ENCODE data around the gene SCNN1G.

Gene SCNN1G

DNA sequence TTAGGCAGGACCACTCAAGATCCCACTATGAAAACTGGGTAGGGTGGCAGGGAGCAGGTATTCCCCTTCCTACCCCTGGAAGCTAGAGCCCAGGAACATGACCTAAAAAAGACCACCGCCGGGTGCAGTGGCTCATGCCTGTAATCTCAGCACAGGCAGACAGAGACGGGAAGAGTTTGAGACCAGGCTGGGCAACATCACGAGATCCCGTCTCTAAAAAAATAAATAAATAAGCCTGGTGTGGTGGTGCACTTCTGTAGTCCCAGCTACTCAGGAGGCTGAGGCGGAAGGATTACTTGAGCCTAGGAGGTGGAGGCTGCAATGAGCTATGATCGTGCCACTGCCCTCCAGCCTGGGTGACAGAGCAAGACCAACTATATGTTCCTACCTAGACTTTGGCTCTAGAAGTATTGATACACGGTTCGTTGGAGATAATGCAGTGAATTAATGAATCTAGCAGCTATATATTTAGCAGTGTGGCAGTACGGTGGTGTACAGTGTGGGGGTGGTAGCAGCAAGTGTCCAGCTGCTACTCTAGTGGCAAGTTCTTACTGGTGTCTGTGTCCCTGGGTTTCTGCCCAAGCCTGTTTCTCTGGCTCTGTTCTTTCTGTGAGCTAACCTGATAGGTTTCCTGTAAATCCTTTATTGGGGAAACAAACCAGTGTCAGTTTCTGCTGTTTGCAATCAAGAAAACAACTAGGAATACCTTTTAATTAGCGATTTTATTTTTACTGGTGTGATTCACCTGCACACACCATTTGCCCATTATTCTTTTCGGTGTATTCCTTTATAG is 30.0 kb upstream of the SCNN1G start:
- DNase-seq (ENCODE audit: low read depth, low spot score), result no peak

DNA sequence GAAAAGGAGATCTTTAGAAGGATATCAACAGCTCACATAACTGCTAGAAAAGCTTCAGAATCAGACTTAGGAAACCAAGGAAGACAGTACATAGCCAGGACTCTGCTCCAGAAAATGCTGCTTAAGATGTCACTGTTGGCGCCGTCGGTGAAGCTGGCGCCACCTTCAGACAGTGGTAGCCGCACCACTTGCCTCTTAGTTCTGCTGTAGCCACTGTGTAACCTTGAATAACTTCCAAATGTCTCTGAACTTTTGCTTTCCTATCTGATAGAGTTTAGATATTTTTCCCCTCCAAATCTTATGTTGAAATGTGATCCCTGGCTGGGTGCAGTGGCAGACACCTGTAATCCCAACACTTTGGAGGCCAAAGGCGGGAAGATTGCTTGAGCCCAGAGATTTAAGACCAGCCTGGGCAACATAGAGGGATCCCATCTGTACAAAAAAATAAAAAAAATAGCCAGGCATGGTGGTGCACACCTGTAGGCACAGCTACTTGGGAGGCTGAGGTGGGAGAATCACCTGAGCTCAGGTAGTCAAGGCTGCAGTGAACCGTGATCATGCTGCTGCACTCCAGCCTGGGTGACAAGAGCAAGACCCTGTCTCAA is 27.0 kb upstream of the SCNN1G start:
- no peak for DNase-seq (ENCODE audit: low read depth, low spot score)

DNA sequence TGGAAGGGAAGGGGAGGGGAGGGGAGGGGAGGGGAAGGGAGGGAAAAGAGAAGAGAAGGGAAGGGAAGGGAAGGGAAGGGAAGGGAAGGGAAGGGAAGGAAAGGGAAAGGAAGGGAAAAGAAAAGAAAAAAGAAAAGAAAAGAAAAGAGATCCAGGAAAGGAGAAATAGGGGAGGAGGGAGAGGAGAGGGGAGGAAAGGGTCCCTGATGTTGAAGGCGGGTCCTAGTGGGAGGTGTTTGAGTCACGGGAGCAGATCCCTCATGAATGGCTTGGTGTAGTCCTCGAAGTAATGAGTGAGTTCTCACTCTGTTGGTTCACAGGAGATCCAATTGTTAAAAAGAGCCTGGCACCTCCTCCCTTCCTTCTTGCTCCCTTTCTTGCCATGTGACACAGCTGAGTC is 26.4 kb upstream of the SCNN1G start:
- no peak for DNase-seq (ENCODE audit: low read depth, low spot score)

DNA sequence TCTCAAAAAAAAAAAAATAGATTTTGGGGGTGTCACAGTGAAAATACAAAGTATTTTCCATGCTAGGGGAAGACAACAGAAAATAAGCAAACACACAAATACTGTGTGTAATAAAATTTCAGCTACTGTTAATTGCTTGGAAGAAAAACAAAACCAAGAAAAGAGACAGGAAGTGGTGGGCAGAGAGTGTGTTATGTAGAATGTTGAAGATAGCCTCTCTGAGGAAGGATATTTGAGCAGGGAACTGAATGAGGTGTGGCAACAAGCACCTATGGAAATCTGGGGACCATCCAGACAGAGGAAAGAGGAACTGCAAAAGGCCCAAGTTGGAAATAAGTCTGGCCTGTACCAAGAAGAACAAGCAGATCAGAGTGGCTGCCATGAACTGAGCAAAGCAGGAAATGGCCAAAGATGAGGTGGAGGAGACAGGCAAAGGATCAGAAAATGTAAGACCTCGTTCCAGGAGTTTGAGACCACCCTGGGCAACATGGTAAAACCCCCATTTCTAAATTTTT is 25.5 kb upstream of the SCNN1G start:
- DNase-seq (ENCODE audit: low read depth, low spot score), result no peak

DNA sequence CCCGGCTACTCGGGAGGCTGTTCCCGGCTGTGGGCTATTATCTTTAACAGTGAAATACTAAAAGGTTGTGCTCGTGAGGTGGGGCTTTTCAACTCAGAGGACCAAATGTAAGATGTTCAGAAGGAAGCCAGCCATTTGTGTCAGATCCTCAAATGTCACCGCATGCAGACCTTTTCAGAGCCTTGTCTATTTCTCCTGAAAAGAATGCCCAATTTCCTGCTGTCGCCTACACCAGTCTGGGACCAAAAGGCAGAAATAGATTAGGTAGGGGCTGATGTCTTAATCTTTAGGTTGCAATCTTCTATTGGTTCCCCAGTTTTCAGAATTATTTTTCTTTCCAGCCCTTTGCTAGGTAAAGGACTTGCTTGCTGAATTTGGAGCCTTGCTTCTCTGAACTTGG is 24.4 kb upstream of the SCNN1G start:
- no peak for DNase-seq (ENCODE audit: low read depth, low spot score)

DNA sequence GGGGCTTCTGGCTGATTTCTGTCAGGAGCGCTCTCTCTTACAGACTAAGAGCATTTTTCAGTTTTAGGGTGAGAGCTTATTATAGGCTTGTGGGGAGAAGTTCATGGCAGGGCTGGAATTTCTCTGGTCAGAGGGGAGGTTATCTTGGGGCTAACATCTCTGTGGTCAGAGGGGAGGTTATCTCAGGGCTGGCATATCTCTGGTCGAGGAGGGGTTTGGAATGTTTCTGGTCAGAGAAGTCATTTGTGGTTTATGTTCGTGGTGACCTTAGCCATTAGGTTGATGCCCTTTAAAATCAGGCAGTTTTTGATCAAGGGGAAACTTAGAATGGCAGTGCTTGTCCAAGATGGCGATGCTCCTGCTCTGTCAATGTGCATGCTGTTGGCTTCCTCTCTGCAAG is 22.5 kb upstream of the SCNN1G start:
- no peak for DNase-seq (ENCODE audit: low read depth, low spot score)

DNA sequence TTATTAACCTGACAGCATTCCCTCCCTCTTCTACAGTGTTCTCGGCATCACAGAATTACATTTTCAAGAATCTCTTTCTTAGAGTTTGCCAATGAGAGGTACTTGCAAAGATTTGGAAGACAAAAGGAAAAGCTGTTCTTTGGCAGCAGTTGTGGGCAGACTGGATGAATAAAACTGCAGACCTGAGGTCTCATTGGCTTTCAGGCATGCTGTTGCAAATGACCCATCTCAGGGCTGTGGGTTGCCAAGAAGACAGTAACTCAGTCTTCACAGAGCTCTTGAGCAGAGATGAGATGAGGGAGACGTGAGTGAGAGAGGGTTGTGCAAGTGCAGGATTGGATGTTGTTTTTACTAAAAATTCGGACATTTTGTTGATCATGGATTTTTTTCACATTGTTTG is 22.0 kb upstream of the SCNN1G start:
- DNase-seq (ENCODE audit: low read depth, low spot score), result no peak

DNA sequence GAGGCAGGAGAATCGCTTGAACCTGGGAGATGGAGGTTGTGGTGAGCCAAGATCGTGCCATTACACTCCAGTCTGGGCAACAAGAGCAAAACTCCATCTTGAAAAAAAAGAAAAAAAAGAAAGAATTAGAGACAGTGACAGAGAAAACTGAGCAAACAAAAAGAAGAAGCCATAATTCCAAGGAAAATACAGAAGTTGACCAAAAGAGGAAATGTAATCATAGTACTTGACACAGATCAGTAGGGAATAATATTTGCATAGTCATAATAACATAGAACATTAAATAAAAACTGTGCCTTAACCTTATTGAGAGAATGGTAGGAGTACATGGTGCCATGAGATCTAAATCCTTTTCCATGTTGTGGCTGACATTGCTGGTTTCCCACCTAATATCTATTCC is 18.6 kb upstream of the SCNN1G start:
- no peak for DNase-seq (ENCODE audit: low read depth, low spot score)

DNA sequence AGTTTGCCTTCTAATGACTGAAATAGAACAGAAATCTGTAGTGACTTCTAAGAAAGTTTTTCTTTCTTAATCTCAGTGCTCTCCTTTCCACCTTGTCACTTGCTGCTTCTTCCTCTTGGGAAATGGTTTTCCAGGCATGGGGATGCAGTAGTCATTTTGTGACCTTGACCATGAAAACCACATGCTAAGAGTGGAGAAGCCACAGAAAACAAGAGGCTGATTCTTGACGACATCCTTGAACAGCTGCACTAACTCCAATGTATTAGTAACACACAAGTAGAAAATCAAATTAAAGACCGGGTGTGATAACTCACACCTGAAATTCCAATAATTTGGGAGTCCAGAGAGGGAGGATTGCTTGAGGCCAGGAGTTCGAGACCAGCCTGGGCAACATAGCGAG is 17.8 kb upstream of the SCNN1G start:
- DNase-seq (ENCODE audit: low read depth, low spot score), result no peak

DNA sequence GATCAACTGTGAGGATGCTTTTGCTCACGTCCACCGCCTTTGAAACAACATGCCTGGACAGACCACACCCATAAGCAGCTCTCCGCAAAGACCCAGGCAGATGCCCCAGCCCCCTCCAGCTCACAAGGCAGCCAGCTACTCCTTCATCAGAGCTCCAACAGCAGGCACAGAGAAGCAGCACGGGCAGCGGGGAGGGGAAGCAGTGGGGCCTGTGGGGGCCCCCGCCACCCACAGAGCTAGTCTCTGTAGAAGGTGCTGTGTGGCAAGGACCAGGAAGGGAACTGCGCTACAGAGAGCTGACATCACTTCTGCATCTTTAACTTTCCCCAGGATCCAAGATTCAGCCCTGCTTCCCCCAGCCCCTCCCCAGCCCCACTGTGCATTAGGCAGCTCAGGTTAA is 10.0 kb upstream of the SCNN1G start:
- no peak for DNase-seq (ENCODE audit: low read depth, low spot score)

DNA sequence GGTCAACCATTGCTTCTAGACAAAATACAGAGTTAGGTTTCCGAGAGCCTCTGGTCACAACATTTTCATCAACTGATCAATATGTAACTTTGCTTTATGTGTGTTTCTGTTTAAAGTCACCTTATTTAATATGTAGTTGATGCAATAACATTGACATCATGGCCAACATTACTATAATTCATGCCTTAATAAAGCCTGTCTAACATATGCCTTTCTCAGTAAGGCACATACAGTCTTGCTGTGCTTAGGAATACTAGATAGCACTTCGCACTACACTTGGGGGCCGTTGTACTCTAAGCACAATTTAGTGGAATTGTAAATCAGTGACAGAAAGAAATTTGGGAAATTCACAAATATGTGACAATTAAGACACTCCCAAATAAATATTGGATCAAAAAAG is 9.6 kb upstream of the SCNN1G start:
- no peak for DNase-seq (ENCODE audit: low read depth, low spot score)

DNA sequence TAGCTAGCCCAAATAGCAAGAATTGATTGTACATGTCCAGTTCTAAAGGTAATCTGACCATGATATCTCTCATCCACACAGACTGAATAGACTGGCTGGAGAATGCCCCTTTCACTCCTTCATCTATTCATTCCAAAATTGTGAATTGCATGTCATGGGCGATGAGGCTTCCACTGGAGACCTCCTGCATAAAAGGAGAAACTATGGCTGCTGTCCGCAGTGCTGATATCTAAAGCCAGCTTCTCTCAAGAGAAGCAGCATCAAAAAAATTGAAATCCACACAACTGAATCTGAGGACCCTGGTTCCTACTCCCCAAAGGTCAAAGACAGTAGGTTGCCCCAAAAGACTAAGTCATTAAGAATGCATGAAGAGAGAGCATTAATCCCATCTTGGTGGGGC is 7.9 kb upstream of the SCNN1G start:
- peak; percentile 55 for DNase-seq (ENCODE audit: low read depth, low spot score)

DNA sequence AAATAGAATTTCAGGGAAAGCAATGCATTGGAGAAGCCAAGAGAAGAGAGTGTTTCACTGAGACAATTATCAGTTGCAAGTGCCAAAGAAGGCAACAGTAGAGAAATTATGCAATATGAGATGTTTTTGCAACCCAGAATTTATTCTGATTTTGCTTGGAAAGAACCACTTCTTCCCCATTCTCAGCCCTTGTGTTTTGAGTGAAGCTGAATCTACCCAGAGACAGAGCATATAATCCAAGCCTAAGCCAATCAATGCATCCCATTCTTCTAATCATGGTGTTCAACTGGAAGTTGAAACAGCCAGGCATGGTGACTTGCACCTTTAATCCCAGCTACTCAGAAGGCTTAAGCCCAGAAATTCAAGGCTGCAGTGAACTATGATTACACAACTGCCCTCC is 6.9 kb upstream of the SCNN1G start:
- no peak for DNase-seq (ENCODE audit: low read depth, low spot score)

DNA sequence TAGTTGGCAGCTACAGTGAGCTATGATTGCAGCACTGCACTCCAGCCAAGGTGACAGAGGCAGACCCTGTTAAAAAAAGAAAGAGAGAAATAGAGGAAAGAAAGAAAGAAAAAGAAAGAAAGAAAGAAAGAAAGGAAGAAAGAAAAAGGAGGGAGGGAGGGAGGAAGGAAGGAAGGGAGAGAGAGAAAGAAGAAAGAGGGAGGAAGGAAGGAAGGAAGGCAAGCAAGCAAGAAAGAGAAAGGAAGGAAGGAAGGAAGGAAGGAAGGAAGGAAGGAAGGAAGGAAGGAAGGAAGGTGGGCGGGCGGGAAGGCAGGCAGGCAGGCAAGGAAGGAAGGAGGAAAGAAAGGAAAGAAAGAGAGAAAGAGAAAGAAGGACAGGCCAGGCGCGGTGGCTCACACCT is 1.0 kb upstream of the SCNN1G start:
- DNase-seq (ENCODE audit: low read depth, low spot score), result no peak

DNA sequence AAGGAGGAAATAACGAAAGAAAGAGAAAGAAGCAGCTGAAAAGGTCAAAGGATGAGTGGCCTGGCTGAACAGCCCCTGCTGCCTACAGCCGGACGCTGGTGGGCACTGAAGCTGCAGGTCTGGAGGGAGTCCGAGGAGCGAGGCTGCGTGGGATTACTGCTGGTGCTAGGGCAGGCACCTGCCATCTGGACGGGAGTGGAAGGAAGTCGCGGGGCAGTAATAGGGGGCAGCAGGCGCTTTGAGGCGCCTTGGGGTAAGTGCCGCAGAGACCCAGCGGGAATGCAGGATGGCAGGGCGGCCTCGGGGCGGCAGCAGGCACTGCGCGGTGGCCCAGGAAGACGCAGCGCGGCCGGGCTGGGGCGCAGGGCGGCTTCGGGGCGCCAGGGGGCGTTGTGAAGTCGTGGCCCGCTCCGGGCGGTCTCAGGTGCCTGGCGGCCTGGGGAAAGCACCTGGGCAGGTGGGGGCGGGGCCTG is 303 bp upstream of the SCNN1G start:
- peak; percentile 86 for DNase-seq (ENCODE audit: low read depth, low spot score)

DNA sequence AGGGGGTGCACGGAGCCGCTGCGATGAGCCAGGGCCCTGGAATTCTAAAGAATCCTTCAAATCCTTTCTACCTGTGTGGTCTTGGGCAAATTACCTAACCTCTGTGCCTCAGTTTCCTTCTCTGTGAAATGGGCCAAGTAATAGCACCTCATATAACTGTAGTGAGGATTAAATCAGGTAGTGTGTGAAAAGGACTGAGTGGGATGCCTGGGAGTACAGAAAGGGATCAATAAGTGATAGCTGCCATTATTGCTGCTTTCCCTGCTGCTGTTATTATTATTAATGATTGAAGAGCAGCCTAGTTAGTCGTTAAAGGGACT is 958 bp downstream of the SCNN1G start:
- DNase-seq (ENCODE audit: low read depth, low spot score), result no peak

DNA sequence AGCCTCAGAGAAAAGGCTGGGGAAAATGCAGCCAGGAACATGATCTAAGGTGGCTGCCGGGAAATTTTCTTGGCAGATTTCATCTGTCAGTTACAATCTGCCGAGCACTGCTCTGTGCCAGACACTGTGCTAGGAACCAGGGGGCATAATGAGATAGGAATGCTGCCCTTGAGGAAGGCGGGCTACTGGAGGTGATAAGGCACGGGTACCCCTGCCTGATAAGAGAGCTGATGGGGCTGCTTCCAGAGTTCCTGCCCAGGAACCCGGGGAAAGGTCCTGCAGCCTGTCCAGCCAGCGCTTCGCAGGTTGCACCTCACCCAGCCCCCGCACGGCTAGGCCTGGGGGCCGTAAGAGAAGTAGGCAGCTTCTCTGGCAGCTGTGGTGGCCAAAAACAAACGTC is 3.1 kb downstream of the SCNN1G start:
- DNase-seq (ENCODE audit: low read depth, low spot score), result no peak

DNA sequence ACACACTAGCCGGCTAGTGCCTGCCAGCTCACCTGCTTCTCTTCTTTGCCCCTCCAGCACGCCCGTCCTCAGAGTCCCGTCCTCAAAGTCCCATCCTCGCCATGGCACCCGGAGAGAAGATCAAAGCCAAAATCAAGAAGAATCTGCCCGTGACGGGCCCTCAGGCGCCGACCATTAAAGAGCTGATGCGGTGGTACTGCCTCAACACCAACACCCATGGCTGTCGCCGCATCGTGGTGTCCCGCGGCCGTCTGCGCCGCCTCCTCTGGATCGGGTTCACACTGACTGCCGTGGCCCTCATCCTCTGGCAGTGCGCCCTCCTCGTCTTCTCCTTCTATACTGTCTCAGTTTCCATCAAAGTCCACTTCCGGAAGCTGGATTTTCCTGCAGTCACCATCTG is 3.6 kb downstream of the SCNN1G start:
- no peak for DNase-seq (ENCODE audit: low read depth, low spot score)

DNA sequence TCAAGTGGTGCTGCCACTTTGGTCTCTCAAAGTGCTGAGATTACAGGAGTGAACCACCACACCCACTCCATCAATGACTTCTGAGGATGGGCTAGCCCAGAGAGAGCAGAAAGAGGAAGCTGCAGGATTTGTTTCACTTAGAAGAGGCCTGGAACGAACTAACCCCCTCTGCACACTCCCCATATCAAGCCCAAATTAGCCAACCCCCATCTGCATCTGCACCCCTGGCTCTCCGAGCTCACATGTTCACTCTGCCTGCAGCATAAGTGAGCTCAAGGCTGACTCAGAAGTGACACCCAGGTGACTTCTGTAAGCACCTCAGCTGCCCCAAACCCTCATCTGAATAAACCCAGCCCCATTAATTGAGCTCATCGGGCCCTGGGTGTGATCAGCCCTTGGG is 4.8 kb downstream of the SCNN1G start:
- DNase-seq (ENCODE audit: low read depth, low spot score), result no peak

DNA sequence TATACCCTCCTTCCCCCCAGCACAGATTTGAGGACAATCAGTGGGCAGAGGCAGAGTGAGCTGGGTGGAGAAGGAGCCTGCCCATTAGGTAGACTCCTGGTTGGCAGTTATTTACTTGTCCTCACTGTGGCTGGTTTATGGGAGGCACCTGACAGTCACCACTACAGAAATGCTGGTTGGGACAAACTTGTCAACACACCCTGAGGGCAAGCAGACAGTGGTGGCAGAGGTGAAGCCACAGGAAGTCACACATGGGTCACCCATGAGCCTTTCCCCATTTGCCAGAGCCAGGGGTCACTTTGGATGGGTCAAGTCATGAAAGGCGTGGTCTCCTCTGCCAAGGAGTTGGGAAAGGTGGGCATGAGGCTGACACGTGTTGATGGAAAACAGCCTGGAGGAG is 6.4 kb downstream of the SCNN1G start:
- no peak for DNase-seq (ENCODE audit: low read depth, low spot score)

DNA sequence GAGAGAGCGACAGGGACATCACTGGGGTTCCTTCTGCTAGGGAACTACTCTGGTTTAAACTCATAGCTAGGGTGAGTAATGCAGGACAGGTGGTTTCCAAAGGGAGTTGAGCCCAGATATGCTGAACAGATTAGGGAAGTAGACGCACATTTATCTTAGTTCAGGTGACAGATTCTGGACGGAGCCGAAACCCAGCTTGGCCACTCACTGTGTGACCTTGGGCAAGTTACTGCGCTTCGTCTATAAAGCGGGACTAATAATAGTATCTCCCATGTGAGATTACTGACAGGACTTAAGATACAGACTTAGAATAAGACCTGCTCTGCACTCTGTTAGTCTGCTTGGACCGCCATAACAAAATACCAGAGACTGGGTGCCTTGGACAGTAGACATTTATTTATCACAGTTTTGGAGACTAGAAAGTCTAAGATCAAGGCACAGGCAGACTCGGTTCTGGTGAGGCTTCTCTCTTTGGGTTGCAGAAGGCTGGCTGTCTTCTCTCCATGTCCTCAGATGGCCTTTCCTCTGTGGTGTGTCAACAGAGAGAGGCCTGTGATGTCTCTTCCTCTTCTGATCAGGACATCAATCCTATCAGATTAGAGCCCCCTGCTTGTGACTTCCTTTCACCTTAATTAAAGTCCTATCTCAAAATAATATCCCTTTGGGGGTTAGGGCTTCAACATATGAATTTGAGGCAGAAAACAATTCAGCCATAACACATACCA is 12.1 kb downstream of the SCNN1G start:
- no peak for DNase-seq (ENCODE audit: low read depth, low spot score)

DNA sequence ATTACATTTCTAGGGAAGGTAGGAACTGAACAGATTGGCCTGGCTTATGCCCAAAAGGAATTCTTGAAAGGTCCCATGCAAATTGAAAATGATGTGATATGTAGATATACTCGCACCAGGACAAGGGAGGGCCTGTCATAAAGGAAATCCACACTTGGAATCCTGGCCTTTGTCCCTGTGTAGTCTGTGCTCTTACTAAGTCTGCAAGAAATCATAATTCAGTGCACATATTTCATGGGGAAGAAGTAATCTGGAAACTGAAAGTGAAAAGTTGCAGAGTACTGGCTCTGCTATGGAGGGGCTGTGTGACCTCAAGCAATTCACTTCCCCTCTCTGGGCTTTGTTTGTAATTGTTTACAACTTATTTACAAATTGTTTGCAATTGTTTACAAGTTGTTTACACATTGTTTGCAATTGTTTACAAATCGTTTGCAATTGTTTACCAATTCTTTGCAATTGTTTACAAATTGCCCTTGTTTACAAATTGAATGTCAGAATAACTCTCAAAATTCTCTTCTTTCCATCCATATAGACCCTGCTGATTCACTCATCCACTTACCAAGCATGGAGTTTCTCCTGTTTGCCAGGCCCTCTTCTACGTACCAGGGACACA is 12.9 kb downstream of the SCNN1G start:
- no peak for DNase-seq (ENCODE audit: low read depth, low spot score)

Measured in astrocyte of the hippocampus (primary cell).